ENCODE data around the gene ZNF10. TPM values are rescaled to one million over a fixed set of nuclear protein-coding genes. Genes with fewer than 3 reads are reported as not detected.

The ZNF10 gene
- polyA plus RNA-seq, 1 donor, result 13.3 TPM

DNA sequence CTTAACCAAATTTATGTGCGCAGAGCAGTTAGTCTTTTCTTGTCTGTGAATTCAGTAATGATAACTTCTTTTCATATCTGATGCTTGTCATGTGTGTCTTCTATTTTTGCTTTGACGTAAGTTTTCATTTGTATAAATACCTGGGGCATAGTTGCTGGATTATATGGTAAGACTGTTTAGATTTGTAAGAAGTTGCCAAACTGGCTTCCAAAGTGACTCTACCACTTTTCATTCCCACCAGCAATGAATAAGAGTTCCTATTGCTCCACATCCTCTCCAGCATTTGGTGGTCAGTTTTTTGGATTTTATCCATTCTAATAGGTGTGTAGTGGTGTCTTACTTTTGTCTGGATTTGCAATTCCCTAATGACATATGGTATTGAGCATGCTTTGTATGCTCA is 59.7 kb downstream of the ZNF10 start:
- Histone ChIP-seq H3K27me3 (ENCODE audit: control insufficient read depth, insufficient read depth, low read length) (no peaks in the 10 kb centered on the region), H3K36me3 (ENCODE audit: control insufficient read depth, insufficient read depth, low read length) (peaks cover 91% of the 10 kb centered on the region), H3K4me3 (ENCODE audit: low read length) (no peak overlapping the region), H3K9me3 (ENCODE audit: control insufficient read depth, low read depth, low read length) (peaks cover 51% of the 10 kb centered on the region), H3K4me1 (ENCODE audit: control insufficient read depth, insufficient read depth, low read length) (no peaks in the 10 kb centered on the region), H3K27ac (ENCODE audit: low read length) (no peak overlapping the region)
- DNase-seq, result no peak
- WGBS (ENCODE audit: insufficient coverage, low lambda C conversion rate), result 100% methylated on average over 1 of the region's 2 CpGs

DNA sequence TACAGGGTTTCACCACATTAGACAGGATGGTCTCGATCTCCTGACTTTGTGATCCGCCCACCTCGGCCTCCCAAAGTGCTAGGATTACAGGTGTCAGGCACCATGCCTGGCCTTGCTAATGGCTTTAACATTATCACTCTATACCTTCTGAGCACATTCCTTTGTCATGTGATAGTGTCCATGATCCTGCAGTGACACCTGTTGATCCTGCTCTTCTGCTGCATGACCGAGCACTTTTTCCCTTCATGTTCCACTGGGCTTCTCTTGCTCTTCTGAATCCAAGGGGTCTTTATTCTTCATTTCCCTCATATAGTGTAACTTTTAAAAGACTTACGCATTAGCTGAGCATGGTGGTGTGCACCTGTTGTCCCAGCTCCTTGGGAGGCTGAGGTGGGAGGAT is 62.4 kb downstream of the ZNF10 start:
- Histone ChIP-seq H3K4me1 (ENCODE audit: control insufficient read depth, insufficient read depth, low read length) (no peaks in the 10 kb centered on the region), H3K36me3 (ENCODE audit: control insufficient read depth, insufficient read depth, low read length) (peaks cover 78% of the 10 kb centered on the region)
- WGBS (ENCODE audit: insufficient coverage, low lambda C conversion rate), result no CpG with 5 or more reads among the region's 5 CpGs

GRCh38 chr12:133201888-133202287 is 71.5 kb downstream of the ZNF10 start:
- Histone ChIP-seq H3K27ac (ENCODE audit: low read length) (no peak overlapping the region), H3K9me3 (ENCODE audit: control insufficient read depth, low read depth, low read length) (peaks cover 33% of the 10 kb centered on the region), H3K36me3 (ENCODE audit: control insufficient read depth, insufficient read depth, low read length) (peaks cover 18% of the 10 kb centered on the region), H3K4me1 (ENCODE audit: control insufficient read depth, insufficient read depth, low read length) (no peaks in the 10 kb centered on the region), H3K4me3 (ENCODE audit: low read length) (no peak overlapping the region), H3K27me3 (ENCODE audit: control insufficient read depth, insufficient read depth, low read length) (no peaks in the 10 kb centered on the region)
- no peak for DNase-seq
- WGBS (ENCODE audit: insufficient coverage, low lambda C conversion rate), result 100% methylated on average over 1 of the region's 2 CpGs

More for the DNA sequence above, 62.4 kb downstream of the ZNF10 start:
- Histone ChIP-seq H3K27ac (ENCODE audit: low read length) (no peak overlapping the region), H3K4me3 (ENCODE audit: low read length) (no peak overlapping the region), H3K27me3 (ENCODE audit: control insufficient read depth, insufficient read depth, low read length) (no peaks in the 10 kb centered on the region), H3K9me3 (ENCODE audit: control insufficient read depth, low read depth, low read length) (peaks cover 52% of the 10 kb centered on the region)
- no peak for DNase-seq

GRCh38 chr12:133202493-133203343 is 72.3 kb downstream of the ZNF10 start:
- no CpG with 5 or more reads among the region's 2 CpGs for WGBS (ENCODE audit: insufficient coverage, low lambda C conversion rate)

DNA sequence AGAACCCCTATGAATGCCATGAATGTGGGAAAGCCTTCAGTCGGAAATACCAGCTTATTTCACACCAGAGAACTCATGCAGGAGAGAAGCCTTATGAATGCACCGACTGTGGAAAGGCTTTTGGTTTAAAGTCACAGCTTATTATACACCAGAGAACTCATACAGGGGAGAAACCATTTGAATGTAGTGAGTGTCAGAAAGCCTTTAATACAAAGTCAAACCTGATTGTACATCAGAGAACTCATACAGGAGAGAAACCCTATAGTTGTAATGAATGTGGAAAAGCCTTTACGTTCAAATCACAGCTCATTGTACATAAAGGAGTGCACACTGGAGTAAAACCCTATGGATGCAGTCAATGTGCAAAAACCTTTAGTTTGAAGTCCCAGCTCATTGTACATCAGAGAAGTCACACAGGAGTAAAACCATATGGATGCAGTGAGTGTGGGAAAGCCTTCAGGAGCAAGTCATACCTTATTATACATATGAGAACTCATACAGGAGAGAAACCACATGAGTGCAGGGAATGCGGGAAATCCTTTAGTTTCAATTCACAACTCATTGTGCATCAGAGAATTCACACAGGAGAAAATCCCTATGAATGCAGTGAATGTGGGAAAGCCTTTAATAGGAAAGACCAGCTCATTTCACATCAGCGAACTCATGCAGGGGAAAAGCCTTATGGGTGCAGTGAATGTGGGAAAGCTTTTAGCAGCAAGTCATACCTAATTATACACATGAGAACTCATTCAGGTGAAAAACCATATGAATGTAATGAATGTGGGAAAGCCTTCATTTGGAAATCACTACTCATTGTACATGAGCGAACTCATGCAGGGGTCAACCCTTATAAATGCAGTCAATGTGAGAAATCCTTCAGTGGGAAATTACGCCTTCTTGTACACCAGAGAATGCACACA is 73.2 kb downstream of the ZNF10 start:
- Histone ChIP-seq H3K9me3 (ENCODE audit: control insufficient read depth, low read depth, low read length) (peaks cover 42% of the 10 kb centered on the region), H3K36me3 (ENCODE audit: control insufficient read depth, insufficient read depth, low read length) (peaks cover 18% of the 10 kb centered on the region)

More at GRCh38 chr12:133202493-133203343, 72.3 kb downstream of the ZNF10 start:
- no peak for DNase-seq
- Histone ChIP-seq H3K27ac (ENCODE audit: low read length) (no peak overlapping the region), H3K36me3 (ENCODE audit: control insufficient read depth, insufficient read depth, low read length) (peaks cover 18% of the 10 kb centered on the region), H3K4me1 (ENCODE audit: control insufficient read depth, insufficient read depth, low read length) (no peaks in the 10 kb centered on the region), H3K9me3 (ENCODE audit: control insufficient read depth, low read depth, low read length) (peaks cover 34% of the 10 kb centered on the region), H3K27me3 (ENCODE audit: control insufficient read depth, insufficient read depth, low read length) (no peaks in the 10 kb centered on the region), H3K4me3 (ENCODE audit: low read length) (no peak overlapping the region)

DNA sequence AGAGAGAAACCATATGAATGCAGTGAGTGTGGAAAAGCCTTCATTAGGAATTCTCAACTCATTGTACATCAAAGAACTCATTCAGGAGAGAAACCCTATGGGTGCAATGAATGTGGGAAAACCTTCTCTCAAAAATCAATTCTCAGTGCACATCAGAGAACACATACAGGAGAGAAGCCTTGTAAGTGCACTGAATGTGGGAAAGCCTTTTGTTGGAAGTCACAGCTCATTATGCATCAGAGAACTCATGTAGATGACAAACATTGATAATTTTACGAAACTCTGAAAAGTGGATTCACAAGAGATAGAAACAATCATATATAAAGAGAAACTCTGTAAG is 73.8 kb downstream of the ZNF10 start:
- no peak overlapping the region for H3K4me3 ChIP-seq (ENCODE audit: low read length)
- no peaks in the 10 kb centered on the region for H3K4me1 ChIP-seq (ENCODE audit: control insufficient read depth, insufficient read depth, low read length)
- WGBS (ENCODE audit: insufficient coverage, low lambda C conversion rate), result 100% methylated on average over 1 of the region's 1 CpG
- peaks cover 18% of the 10 kb centered on the region for H3K36me3 ChIP-seq (ENCODE audit: control insufficient read depth, insufficient read depth, low read length)
- DNase-seq, result no peak
- no peaks in the 10 kb centered on the region for H3K27me3 ChIP-seq (ENCODE audit: control insufficient read depth, insufficient read depth, low read length)
- H3K27ac ChIP-seq (ENCODE audit: low read length), result no peak overlapping the region
- H3K9me3 ChIP-seq (ENCODE audit: control insufficient read depth, low read depth, low read length), result peaks cover 49% of the 10 kb centered on the region

More for the DNA sequence above, 73.2 kb downstream of the ZNF10 start:
- no peak for DNase-seq
- Histone ChIP-seq H3K4me1 (ENCODE audit: control insufficient read depth, insufficient read depth, low read length) (no peaks in the 10 kb centered on the region), H3K27ac (ENCODE audit: low read length) (no peak overlapping the region), H3K4me3 (ENCODE audit: low read length) (no peak overlapping the region), H3K27me3 (ENCODE audit: control insufficient read depth, insufficient read depth, low read length) (no peaks in the 10 kb centered on the region)
- WGBS (ENCODE audit: insufficient coverage, low lambda C conversion rate), result 75% methylated on average over 2 of the region's 7 CpGs

GRCh38 chr12:133206390-133206789 is 76.0 kb downstream of the ZNF10 start:
- Histone ChIP-seq H3K9me3 (ENCODE audit: control insufficient read depth, low read depth, low read length) (peaks cover 48% of the 10 kb centered on the region), H3K4me3 (ENCODE audit: low read length) (no peak overlapping the region), H3K27ac (ENCODE audit: low read length) (no peak overlapping the region), H3K4me1 (ENCODE audit: control insufficient read depth, insufficient read depth, low read length) (no peaks in the 10 kb centered on the region), H3K36me3 (ENCODE audit: control insufficient read depth, insufficient read depth, low read length) (peaks cover 13% of the 10 kb centered on the region), H3K27me3 (ENCODE audit: control insufficient read depth, insufficient read depth, low read length) (no peaks in the 10 kb centered on the region)
- DNase-seq, result no peak
- WGBS (ENCODE audit: insufficient coverage, low lambda C conversion rate), result 100% methylated on average over 1 of the region's 2 CpGs

Other genes with a start within 250 kb of the ZNF10 start
- gene CHFR, start 243.0 kb upstream of the ZNF10 start, polyA plus RNA-seq, result 31.9 TPM
- gene ZNF605, start 174.3 kb upstream of the ZNF10 start, polyA plus RNA-seq, result 20.0 TPM
- 14.7 TPM for gene ZNF26, start 144.3 kb upstream of the ZNF10 start, polyA plus RNA-seq
- 40.2 TPM for gene ZNF84, start 93.1 kb upstream of the ZNF10 start, polyA plus RNA-seq
- gene ZNF140, start 49.7 kb upstream of the ZNF10 start, polyA plus RNA-seq, result 28.5 TPM
- gene ZNF891, start 353 bp upstream of the ZNF10 start, polyA plus RNA-seq, result 3.2 TPM
- gene ZNF268, start 50.9 kb downstream of the ZNF10 start, polyA plus RNA-seq, result 23.2 TPM
- not detected for gene ANHX, start 105.2 kb downstream of the ZNF10 start, polyA plus RNA-seq

All from large intestine (tissue), 3 donors.